HG02759 (cell line): ENCODE measurements around the gene POU6F1.
A peak's percentile ranks its signal among the peaks of the same experiment; 100 is the strongest.
"Not testable (repeated sequence)": the region's sequence is repeated elsewhere in the genome, so short reads cannot be mapped to it uniquely, and the experiment has no call there.

Experiments used
- ATAC-seq: cut with Tn5 transposase; IDR thresholded peaks from one replicate; pipeline ENCODE4 v1.9.1; 2021; ENCODE audit warnings: mild to moderate bottlenecking, moderate library complexity; ENCODE audit not compliant: unreplicated experiment

Gene POU6F1

DNA sequence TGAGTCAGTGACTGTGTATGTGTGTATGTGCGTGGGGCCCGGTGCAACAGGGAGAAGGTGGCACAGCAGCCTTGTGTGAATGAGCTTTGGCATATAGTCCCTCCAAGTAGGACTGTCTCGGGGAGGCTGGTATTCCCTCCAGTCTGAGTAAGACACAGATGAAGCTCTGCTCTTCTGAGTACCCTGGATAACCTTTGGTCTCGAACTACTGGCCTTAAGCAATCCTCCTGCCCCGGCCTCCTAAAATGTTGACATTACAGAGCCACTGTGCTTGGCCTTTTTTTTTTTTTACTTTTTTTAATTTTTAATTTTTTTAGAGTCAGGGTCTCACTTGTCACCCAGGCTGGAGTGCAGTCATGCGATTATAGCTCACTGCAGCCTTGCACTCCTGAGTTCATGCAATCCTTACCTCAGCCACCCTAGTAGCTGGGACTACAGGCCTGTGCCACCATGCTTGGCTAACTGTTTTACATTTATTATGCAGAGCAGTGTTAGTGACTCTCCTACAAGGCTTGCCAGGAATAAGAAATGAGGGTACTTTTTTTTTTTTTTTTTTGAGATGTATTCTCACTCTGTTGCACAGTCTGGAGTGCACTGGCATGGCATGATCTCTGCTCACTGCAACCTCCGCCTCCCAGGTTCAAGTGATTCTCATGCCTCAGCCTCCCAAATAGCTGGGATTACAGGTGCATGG, 11.4 kb upstream of the POU6F1 start:
- ATAC-seq = no peak

DNA sequence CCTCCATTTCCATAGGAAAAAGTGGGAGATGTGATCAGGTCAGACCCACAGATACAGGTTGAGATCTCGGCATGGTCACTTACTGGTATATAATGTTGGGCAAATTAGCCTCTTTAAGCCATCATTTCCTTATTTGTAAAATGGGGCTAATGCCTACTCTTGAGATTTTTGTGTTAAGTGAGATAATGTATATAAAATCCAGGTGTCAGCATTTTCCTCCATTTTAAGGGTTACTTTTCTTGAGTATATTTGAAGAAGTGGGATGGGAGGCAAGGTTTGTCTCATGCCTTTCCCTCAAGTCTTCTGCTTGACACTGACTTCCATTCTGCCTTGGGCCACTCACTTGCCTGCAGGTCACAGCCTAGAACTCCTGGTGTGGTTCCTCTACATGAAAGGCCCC, 10.1 kb upstream of the POU6F1 start:
- no peak for ATAC-seq

DNA sequence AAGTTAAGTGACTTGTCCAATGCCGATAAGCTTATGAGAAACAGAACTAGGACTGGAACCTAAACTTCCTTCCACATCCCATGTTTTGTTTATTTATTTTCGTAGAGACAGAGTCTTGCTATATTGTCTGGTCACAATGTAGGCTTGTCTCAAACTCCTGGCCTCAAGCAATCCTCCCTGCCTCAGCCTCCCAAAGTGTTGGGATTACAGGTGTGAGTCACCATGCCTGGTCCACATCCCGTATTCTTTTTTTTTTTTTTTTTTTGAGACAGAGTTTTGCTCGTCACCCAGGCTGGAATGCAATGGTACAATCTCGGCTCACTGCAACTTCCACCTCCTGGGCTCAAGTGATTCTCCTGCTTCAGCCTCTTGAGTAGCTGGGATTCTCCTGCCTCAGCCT, 9.2 kb upstream of the POU6F1 start:
- not testable (repeated sequence) for ATAC-seq

DNA sequence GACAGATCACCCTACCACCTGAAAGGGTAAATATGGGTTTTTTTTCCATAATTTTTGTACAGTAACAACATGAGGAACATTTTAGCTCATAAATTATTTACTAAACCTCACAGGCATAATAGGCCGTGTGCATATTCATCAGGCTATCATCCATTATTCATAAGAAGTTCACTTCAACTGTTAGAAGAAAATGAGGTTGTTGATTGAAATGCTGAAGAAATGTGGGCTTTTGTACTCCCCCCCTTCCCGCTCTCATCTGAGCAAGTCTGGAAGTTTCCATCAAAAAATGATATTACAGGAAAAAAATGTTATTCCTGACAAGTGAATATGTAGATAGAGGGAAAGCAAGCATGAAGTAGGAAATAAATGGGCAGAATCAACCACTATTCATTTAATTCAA, 7.9 kb upstream of the POU6F1 start:
- ATAC-seq = no peak

DNA sequence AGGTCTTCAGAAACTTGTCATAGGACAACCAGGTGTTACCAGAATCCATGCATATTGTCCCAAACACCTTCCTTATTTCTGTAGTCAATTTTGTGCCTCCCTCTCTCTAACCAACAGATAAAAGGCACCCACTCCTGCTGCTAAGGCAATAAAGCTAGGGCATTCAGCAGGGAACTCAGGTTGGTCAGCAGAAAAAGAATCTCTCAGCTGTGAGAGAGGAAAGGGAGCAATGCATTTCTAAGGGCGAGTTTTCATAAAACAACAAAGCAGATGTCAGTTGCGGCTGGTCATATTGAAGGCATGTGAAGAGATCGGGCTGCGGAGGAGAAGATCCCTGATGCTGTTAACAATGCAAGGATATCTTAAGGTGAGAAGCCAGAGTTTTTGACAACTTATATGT, 7.4 kb upstream of the POU6F1 start:
- ATAC-seq = no peak

DNA sequence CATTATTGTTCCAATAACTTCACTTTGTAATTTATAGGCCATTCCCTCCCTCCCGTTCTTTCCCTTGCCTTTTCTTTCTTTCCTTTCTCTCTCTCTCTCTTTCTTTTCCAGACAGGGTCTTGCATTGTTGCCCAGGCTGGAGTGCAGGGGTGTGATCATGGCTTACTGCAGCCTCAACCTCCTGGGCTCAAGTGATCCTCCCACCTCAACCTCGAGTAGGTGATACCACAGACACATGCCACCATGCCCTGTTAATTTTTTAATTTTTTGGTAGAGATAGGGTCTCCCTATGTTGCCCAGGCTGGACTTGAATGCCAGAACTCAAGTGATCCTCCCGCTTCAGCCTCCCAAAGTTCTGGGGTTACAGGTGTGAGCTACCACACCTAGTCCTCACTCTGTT, 6.8 kb upstream of the POU6F1 start:
- no peak for ATAC-seq

DNA sequence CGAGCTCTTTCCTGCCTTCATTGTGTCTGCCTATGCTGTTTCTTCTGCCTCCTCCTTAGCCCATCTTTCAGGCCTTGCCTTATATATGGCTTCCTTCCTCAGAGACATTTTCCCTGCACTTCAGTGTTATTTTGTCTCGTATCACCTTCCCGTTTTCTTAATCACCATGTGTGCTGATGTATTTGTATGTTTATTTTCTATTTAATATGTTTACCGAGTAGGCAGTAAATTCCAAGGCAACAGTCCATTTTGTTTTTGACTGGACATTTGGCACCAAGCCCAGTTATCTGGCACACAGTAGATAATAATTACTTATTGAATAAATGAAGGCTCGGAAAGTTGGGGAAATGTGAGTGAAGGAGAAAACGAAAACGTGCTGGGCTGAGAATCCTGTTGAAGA, 4.6 kb upstream of the POU6F1 start:
- no peak for ATAC-seq

DNA sequence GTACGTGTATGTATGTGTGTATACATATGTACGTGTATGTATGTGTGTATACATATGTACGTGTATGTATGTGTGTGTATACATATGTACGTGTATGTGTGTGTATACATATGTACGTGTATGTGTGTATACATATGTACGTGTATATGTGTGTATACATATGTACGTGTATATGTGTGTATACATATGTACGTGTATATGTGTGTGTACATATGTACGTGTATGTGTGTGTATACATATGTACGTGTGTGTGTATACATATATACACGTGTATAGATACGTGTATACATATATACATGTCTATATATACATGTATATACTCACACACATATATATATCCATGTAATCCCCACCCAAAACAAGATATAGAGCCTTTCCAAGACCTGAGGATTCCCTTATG, 2.0 kb upstream of the POU6F1 start:
- not testable (repeated sequence) for ATAC-seq

DNA sequence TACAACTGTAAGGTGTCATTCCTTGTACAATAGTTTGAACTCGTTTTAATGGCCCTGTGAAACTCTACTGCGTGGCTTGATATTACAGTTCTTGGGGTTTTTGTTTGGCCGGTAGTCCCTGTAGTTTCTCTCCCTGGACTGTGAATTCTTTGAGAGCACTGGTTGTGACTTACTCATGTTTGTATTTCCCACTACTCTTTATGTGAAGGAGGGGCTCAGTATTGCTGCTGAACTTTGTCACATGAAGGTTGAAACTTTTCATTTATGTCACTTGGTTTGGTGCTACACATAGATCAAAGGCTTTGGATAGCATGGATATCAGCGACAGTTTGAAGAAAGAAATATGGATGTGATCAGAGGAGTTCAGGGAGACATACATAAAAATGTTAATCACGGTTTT, 1.5 kb upstream of the POU6F1 start:
- no peak for ATAC-seq

DNA sequence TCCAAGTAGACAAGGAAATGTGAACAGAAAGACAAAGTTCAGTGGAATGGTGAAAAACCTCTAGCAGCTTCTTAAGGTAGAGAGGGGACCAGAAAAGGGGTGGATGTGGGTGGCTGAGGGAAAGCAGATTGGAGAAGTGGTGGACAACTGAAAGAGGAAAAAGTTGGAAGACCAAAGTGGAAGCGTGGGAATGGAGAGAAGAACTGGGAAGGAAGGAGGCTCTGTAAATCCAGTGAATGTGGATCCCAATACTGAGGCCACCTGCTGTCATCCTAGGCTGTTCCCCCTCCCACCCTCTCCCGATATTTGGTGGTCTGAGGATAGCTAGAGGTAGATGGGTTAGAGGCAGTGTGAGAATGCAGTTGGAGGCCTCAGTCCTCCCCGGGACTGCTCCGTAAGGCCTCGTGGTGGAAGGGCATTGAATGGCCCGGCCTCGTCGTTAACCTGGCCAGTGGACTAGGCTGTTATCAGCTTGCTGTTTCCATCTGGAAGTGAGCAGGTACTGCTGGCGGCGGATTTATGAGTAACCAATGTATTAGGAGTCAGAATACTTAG, 822 bp upstream of the POU6F1 start:
- no peak for ATAC-seq

DNA sequence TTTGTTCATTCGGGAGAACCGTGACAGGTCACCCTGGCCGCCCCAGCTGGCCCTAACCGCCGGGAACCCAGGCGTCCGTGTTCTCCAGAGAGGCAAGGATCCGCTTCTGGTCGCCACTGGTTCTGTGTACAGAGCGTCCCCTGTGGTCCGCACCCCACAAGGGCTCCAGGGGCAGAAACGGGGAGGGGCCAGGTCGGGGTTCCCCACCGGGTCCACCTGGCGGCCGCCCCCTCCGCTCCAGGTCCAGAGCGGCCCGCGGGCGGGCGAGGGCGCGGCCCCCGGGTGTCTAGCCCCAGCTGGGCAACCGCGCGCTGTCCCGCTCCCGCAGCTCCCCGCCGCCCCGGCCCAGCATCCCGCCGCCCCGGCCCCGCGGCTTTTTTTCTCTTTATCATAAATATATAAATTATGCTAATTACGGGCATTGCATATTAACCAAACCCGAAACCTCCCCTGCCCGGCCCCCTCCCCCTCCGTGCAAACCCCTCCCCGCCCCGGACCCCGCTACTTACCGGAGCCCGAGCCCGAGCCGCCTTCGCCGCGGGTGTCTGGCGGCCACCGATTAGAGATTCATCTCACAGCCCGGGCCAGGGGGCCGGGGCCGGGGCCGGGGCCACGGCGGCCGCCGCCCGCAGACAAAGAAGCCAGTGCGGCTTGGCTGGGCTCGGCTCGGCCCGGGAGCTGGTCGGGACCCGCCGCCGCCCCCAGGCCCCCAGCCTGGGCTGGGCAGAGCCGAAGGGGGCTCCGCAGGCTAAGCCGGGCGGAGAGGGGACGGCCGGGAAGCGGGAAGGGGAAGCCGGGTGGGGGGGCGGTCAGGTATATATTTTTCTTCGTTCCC, 512 bp downstream of the POU6F1 start:
- peak; percentile 47 for ATAC-seq

DNA sequence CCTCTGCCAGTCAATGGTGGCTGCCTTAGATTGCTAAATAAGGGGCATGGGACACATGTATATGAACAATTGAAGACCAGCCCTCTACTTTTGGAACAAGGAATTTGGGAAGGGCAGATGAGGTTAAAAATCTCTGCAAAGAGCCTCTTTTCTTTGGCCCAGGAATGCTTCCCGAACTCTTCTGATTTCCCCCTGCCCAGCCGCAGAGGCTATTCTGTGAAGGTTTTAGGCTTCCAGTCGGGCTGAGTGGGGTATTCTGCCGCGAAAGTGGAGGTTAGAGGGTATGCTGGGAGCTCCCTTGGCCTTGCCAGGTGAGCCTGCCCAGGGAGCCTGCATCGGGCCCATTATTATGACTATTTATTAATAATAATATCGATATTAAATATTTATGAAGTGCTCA, 1.2 kb downstream of the POU6F1 start:
- no peak for ATAC-seq

DNA sequence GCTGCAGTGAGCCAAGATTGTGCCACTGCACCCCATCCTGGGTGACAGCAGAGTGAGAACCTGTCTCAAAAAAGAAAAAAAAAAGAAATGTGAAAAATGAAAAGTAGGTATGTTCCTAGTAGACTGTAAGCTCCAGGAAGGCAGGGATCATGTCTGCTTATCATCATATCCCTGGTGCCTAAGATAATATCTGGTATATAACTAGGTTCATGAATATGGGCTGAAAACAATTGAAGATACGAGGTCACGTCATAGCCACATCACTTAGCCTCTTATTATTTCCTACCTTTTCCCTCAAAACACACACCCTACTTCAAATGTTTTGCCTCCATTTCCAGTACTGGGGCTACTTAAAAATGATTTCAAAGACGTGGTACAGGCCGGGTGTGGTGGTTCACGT, 3.0 kb downstream of the POU6F1 start:
- no peak for ATAC-seq

DNA sequence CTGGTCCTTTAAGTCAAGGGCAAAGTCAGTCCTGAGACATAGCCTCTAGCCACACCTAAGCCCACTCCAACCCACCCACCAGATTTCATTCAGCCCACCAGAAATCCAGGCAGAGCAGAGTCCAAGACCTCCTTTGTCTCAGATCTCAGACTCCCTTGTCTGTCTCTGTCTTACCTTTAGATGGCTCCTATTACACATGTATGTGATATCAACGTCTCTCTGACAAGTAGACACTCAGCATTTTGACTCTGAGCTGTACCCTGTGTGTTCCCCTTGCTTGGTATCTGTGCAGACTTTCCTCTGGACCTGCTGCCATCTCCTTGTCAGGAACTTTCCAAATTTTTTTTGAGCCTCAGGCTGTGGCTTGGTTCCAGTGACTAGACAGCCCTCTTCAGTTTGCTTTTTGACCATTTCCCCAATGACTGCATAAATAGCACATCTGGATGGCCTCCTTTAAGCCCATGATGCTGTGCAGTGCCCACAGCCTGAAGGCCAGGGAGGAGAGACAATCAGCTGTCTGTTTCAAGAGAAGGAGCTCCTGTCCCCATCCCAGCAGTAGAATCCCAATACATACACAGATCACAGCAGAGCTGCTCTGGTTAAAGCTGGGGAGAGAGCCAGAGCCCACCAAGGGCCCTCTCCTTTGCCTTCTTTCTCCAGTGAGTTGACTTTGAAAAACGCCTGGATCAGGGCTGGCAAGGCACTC, 7.0 kb downstream of the POU6F1 start:
- ATAC-seq = no peak

DNA sequence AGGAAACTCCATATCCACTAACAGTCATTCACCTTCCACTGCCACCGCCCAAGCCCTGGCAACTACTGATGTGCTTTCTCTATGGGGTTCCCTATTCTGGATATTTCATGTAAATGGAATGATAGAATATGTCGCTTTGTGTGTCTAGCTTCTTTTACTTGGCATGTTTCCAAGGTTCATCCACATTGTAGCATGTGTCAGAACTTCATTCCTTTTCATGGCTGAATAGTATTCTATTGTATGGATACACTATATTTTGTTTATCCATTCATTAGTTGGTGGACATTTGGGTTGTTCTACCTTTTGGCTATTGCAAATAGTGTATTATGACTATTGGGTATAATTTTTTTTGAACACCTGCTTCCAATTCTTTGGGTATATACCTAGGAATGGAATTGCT, 8.6 kb downstream of the POU6F1 start:
- no peak for ATAC-seq

DNA sequence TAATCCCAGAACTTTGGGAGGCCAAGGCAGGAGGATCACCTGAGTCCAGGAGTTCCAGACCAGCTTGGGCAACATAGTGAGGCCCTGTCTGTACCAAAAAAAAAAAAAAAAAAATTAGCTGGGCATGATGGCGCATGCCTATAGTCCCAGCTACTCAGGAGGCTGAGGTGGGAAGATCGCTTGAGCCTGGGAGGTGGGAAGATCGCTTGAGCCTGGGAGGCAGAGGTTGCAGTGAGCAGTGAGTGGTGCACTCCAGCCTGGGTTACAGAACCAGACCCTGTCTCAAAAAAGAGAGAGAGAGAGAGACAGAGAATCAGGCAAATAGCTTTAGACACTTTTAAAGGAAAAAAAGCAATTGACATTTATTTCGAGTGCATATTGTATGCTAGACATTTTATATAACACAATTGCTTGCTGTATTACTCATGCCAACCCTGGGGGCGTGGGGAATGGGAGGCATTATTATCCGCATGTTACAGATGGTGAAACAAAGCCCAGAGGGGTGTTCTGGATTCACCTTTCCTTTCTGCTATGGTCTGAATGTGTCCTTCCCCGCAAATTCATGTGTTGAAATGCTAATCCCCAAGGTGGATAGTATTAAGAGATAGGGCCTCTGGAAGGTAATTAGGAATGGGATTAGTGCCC, 9.7 kb downstream of the POU6F1 start:
- ATAC-seq = no peak

DNA sequence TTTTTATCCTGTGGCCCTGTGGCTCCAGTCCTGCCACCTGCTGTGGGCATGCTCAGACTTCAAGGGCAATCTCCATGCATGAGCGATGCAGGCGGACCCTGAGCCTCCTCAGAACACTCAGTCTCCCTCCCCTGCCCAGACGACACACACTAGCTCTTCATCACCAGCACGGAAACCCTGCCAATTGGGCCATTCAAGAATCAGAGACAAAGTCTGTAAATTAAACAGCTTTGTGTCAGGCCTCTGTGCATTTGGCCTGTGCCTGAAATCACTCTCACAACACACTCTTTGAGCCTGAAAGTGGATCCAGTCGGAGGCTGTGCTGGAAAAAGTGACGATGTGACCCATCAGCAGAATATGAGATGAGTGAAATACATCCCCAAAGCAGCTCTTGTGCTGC, 12.5 kb downstream of the POU6F1 start:
- ATAC-seq = no peak

DNA sequence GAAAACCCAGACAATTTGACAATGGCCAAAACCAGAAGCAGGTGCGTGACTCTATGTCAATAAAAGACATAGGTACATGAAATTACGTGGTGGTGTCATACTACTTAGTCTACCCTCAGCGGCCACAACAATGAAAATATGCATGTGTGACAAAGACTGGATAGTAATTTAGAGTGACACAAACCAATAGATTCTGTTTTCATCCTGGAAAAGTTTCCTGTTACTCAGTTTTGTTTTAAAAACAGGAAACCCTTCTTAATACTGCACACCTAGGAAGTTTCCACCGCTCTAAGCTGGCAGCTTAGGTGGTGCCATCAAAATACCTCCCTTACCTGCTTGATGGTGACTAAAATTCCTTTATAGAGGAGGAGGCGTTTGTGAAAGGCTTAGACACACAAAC, 15.1 kb downstream of the POU6F1 start:
- ATAC-seq = no peak

DNA sequence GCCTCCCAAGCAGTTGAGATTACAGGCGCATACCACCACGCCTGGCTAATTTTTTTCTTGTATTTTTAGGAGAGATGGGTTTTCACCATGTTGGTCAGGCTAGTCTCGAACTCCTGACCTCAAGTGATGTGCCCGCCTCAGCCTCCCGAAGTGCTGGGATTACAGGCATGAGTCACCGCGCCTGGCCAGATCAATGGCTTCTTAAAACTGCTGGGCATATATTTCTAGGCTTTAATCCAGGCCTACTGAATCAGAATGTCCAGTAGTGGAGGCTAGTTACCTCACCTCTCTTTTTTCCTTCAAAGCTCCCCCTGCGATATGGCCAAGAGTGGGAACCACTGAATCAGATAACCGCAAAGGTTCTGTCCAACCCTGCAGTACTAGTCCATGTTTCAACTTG, 17.1 kb downstream of the POU6F1 start:
- ATAC-seq = no peak

DNA sequence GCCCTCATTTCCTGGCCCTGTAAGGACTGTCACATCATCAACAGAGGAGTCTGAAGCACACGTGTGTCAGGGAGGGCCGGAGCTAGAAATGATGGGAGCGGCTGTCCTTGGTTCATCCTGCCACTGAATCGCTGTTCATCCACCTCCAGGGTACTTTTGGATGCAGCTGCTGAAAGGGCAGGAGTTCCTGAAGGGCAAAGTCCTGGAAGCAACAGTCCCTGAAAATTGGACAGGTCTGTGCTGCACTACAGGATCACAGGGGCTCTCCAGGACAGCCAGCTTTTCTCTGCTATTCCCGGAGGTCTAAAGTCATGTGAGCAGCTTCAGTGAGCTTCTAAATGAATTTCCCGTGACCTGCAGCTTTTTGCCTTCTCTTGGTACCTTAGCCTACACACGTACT, 17.7 kb downstream of the POU6F1 start:
- no peak for ATAC-seq

DNA sequence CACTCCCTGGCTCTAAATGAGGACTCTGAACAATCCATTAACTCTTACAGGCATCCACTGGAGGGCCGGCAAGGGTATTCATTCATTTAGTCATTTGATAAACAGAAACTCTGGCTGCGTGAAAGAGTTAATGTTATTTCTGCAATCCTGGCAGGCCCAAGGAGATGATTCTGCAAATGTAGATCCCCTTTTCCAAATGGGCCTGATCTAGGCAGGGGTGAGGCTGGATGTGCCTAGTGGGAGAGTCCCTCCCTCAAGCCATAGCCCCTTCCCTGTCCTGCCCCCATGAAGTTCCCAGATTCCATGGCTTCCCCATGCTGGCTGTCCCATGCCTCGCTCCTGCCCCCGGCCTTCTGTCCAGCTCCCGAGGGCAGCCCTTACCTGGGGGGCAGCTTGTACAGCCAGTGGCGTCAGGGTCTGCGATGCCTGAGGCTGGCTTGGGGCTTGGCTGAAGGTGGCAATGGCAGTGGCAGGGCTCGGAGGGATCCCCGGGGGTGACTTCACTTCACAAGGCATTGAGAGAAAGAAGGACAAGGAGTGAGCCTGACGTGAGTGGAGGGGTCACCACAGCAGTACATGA, 18.4 kb downstream of the POU6F1 start:
- ATAC-seq = no peak
